ENCODE data around the gene MTHFSD.
"Not testable (repeated sequence)": the region's sequence is repeated elsewhere in the genome, so short reads cannot be mapped to it uniquely, and the experiment has no call there.

MTHFSD gene

GRCh38 chr16:86591270-86591669 is 36.2 kb upstream of the MTHFSD start:
- Mint-ChIP-seq H3K4me3 (no peak overlapping the region), H3K4me1 (peaks cover 21% of the 10 kb centered on the region), H3K9me3 (peaks cover 2% of the 10 kb centered on the region), H3K27ac (peak overlapping the region in 1 of 3 experiments; percentile 12), H3K36me3 (ENCODE audit: low read depth) (peaks cover 6% of the 10 kb centered on the region), H3K27me3 (ENCODE audit: low read depth) (peaks cover 54% of the 10 kb centered on the region)
- TF ChIP-seq CTCF (IDR thresholded peaks at IDR 0.05; ENCODE audit: unreplicated experiment in 3 of 3): no peak

GRCh38 chr16:86590501-86591144 is 35.6 kb upstream of the MTHFSD start:
- no peak for TF ChIP-seq CTCF (IDR thresholded peaks at IDR 0.05; ENCODE audit: unreplicated experiment in 3 of 3)
- Mint-ChIP-seq H3K27me3 (ENCODE audit: low read depth) (peaks cover 49% of the 10 kb centered on the region), H3K27ac (no peak overlapping the region), H3K9me3 (peaks cover 2% of the 10 kb centered on the region), H3K36me3 (ENCODE audit: low read depth) (peaks cover 6% of the 10 kb centered on the region), H3K4me3 (no peak overlapping the region), H3K4me1 (peaks cover 21% of the 10 kb centered on the region)

- H3K27me3 Mint-ChIP-seq (ENCODE audit: low read depth): peaks cover 34% of the 10 kb centered on the region
- H3K4me1 Mint-ChIP-seq, H3K4me3 Mint-ChIP-seq, H3K9me3 Mint-ChIP-seq, H3K27ac Mint-ChIP-seq: not testable (repeated sequence)
- H3K36me3 Mint-ChIP-seq (ENCODE audit: low read depth): peaks cover 13% of the 10 kb centered on the region
Measured at GRCh38 chr16:86587955-86588354, 32.9 kb upstream of the MTHFSD start.

- H3K4me3 Mint-ChIP-seq: no peak overlapping the region
- H3K27me3 Mint-ChIP-seq (ENCODE audit: low read depth): peaks cover 35% of the 10 kb centered on the region
- peaks cover 13% of the 10 kb centered on the region for H3K36me3 Mint-ChIP-seq (ENCODE audit: low read depth)
Measured at GRCh38 chr16:86587487-86587886, 32.5 kb upstream of the MTHFSD start.

GRCh38 chr16:86585821-86586611 is 31.0 kb upstream of the MTHFSD start:
- Mint-ChIP-seq H3K27me3 (ENCODE audit: low read depth) (peaks cover 38% of the 10 kb centered on the region), H3K4me1 (peaks cover 5% of the 10 kb centered on the region), H3K36me3 (ENCODE audit: low read depth) (peaks cover 12% of the 10 kb centered on the region), H3K9me3 (no peaks in the 10 kb centered on the region), H3K27ac (no peak overlapping the region), H3K4me3 (no peak overlapping the region)
- no peak for TF ChIP-seq CTCF (IDR thresholded peaks at IDR 0.05; ENCODE audit: unreplicated experiment in 3 of 3)

More at GRCh38 chr16:86587487-86587886, 32.5 kb upstream of the MTHFSD start:
- Mint-ChIP-seq H3K27ac (no peak overlapping the region), H3K4me1 (no peaks in the 10 kb centered on the region), H3K9me3 (no peaks in the 10 kb centered on the region)
- no peak for TF ChIP-seq CTCF (IDR thresholded peaks at IDR 0.05; ENCODE audit: unreplicated experiment in 3 of 3)

- H3K9me3 Mint-ChIP-seq: no peaks in the 10 kb centered on the region
- H3K36me3 Mint-ChIP-seq (ENCODE audit: low read depth): peaks cover 12% of the 10 kb centered on the region
- no peak for TF ChIP-seq CTCF (IDR thresholded peaks at IDR 0.05; ENCODE audit: unreplicated experiment in 3 of 3)
- H3K4me1 Mint-ChIP-seq: peaks cover 11% of the 10 kb centered on the region
- no peak overlapping the region for H3K27ac Mint-ChIP-seq
- H3K27me3 Mint-ChIP-seq (ENCODE audit: low read depth): peaks cover 47% of the 10 kb centered on the region
- no peak overlapping the region for H3K4me3 Mint-ChIP-seq
Measured at GRCh38 chr16:86584726-86585721, 30.0 kb upstream of the MTHFSD start.

Measured in nephron (organoid).